HL-60/S4 treated with phorbol 12-myristate 13-acetate at 8.2 ng/mL for 4 days and 3 days (cell line): ENCODE data around the gene ZNF516.

Experiments used
- in situ Hi-C: fragments of 300-500 bp; cut with MboI; formaldehyde crosslinking; loops from 2 replicates; pipeline ENCODE4 v1.15.0; 2022; ENCODE audit warnings: low sequenced_read_pairs

The ZNF516 gene

DNA sequence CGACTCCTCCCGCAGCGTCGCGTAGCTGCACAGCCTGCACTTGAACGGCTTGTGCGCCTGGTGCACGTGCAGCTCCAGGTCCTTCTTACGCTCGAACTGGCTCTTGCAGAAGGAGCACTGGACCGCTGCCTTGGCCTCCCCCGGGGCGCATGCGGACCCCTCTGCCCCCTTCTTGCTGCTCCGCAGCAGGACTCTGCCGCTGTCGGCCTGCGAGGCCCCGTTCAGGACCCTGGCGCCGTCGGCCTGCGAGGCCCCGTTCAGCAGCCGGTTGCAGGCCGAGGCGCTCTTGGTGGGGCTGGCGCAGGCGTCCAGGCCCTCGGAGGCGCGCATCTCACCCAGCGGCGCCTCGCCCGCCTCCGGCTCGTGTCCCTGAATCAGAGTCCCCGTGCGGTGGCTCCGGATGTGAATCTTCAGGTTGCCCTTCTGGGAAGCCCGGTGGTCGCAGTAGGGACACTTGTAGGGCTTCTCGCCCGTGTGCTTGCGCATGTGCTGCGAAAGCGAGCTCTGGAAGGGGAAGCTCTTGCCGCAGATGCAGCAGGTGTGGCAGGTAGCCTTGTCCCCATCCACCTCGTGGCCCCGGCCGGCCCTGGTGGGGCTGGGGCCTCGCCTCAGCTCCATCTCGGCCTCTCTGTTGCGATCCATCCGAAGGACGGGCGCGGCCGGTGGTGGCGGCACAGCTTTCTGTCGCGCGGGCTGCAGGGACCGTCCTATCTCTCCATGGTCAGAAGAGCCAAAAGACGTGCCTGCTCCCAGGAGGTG lies 52.5 kb downstream of the ZNF516 start:
- in situ Hi-C loops, result no loop called here

DNA sequence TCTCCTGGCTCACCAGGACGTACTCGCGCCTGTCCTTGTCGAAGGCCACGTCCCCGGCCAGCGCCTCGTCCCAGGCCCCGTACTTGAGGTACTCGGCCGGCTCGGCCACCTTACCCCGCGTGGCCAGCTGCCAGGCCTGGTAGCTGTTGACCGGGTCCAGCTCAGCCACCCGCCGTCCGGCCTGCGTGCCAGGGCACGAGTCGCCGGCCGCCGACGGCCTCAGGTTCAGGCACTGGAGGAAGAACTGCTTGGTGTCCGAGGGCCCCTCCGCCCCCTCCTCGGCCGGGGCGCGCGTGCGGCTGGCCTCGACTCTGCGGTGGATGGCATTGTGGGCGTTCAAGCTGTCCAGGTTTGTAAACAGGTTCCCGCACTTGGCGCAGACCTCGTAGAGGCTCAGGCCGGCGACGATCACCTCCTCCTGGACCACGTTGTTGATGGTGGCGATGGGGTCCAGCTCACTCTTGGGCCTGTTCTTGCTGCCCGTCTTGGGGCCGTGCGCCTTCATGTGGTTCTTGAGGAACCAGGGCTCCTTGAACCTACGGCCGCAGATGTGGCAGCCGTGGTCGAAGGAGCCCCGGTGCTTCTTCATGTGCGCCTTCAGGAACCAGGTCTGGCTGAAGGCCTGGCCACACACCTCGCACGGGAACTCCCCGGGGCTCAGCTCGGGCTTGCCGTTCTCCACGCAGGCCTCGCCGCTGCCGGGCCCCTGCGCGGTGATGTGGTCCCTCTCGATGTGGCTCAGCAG lies 53.2 kb downstream of the ZNF516 start:
- in situ Hi-C loops, result no loop called here

DNA sequence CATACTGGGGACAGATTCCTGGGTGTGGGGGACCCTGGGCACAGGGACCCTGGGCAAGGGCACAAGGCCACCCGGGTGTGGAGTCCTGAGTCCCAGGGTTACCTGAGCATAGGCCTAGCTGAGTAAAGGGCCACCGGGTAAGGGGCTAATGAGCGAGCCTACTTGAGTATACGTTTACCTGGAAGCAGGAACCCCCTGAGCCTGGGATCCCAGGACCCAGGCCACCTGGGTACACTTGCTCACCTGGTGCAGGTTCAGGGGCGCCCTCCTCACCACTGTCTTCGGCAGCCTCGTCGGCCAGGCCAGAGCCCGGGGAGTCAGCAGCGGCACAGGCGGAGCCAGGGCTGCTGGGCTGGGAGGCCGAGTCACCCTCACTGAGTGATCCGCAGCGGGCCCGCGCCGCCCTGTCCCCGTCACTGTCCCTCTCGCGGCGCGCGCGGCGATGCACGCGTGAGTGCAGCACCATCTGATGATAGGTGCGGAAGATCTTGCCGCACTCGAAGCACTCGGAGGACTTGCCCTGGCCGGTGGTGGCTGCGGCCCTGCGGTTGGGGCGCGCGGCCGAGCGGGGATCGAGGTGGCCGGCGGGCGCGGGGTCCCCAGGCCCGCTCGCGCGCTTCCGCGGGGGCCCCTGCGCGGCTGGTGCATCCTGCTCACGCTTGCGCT lies 53.9 kb downstream of the ZNF516 start:
- in situ Hi-C loops, result no loop called here

DNA sequence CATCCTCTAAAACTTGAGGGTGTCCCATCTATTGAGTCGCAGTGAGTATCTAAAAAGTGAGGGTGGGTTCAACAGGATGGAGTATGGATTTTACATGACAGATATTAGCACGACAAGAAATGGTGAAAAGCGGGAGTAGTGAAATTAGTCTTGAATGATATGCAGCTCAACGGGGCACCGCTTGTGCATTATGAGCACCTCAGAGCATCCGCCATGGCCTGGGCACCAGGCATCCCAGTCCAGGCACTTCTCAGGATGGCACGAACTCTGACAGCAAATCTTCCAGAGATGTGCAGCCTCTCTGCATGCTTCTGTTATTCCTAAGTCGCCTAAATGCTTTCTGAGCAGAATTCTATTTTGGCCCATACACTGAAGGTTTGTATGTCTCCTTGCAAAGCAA lies 57.1 kb downstream of the ZNF516 start:
- in situ Hi-C loops, result no loop called here

DNA sequence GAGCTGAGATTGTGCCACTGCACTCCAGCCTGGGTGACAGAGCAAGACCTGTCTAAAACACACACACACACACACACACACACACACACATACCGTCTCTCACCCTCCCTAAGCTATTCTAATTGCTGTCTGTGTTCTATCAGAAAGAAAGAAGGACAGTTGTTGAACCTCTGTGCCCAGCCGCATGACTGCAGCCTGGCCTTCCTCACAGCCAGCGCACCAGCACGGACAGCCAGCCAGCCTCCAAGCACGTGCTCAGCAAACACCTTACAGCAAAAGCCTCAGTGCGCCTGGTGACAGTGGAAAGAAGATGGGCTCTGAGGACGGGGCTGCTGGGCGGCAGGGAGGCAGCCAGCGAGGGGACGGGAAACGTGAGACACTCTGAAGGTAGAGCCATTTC lies 58.0 kb downstream of the ZNF516 start:
- in situ Hi-C loops, result no loop called here

DNA sequence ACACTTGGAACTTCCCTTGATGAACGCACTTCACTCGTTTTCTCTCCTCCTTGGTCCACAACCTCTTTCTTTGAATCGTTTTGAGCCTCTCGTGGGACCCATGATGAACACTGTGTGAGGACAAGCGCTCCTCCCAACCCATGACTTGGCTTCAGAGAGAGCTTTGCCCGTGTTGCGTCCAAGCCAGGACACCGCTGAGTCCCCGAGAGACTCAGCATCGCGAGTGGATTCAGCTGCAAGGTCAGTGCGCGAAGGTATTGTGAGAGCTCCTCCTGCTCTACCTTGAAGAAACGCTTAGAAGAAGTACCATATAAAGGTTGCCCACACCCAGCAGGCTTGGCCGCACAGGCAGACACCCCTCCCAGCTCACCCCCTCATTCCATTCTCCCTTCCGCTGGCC lies 58.7 kb downstream of the ZNF516 start:
- in situ Hi-C loops, result no loop called here

DNA sequence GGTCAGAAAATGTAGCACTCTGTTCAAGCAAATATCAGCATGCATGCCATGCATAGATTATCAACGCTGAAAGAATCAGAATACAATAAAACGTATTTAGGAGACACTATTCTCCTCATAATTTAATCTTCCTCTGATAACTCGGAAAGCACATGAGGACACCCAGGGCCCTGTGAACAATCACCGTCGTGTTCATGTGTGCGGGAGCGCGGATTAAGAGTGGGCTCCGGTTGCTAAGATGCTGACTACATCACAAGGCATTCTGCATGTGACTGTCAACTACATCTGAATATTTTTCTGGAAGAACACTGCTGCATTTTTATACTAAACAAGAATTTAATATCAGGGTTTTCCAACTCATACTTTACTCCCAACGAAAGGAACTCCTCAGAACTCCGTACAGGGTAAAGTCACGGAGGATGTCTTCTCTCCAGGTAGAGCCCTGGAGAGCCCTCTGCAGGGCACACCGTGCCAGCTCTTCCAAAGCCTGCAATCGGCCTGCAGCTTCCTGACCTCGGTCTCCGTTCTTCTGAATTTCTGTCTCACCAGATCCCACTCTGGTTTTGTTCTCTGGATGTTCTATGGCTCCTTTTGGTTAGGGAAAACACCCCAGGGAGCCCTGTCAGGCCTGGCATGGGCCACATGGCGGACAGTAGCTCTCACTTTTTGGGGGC lies 59.6 kb downstream of the ZNF516 start:
- in situ Hi-C loops, result no loop called here

DNA sequence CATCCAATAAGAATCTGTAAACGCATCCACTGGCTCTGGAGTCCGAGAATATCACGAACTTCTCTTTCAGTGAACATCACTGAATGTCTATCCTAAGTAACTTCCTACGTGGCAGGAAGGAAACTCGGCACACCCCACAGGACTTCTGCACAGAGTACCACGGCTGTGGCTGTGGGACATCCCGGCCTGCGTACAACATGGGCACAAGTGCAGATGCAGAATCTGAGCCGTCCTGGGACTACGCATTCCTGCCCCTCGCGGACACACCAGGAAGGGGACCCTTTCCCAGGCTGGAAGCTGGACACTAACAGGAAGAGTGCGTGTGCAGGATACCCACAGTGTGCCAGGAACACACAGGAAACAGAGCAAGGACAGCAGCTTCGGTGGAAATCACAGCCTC lies 60.6 kb downstream of the ZNF516 start:
- in situ Hi-C loops, result no loop called here

DNA sequence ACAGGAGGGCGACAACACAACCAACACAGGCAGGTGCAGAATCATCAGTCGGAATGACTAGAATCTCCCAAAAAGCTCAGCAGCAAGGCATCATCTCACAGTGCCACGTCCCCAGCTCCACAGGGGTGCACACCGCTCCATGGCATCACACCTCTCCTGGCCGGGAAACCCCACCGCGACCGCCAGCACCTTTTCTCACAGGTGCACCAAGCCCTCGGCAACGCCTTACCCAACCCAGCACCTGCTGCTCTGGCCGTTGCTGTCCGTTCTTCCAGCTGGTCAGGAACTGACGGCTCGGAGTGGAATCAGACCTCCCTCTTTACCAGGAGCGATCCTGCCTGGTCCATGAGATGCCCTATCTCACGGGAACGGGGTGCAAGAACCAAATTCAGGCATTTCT lies 61.3 kb downstream of the ZNF516 start:
- in situ Hi-C loops, result no loop called here

DNA sequence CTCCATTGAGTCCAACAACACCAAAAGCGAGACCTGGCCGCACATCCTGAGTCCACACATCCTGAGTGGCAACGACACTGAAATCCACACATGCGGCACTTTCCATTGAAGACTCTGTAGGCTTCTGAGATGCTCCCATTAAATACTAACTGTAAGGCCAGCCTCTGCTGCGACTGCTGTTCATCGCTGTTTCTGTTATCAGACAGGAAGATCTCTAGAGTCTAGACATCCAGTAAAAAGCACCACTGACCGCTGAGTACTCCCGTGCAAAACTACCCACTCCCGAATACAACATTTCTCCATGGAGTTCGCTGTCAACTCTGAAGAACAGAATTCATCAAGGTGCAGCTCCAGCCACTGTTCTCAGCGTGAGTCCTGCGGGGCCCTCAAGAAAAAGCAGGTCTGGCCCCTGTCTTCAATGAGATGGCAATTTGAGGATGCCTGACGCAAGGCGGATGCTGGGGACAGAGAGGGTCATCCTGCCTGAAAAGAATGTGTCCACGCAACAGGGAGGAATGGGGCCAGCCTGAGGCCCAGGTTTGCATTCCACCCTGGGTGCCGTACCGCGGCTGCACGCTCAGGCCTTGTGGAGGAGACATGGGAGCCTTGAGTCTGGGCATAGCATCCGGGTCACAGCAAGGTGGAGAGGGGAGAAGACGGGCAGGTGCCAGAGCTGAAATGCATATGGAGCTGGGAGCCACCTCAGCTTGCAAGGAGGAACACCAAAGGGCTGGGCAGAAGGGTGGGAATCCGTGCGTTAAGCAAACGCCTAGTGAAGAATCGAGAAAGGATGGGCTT lies 61.9 kb downstream of the ZNF516 start:
- in situ Hi-C loops, result no loop called here

DNA sequence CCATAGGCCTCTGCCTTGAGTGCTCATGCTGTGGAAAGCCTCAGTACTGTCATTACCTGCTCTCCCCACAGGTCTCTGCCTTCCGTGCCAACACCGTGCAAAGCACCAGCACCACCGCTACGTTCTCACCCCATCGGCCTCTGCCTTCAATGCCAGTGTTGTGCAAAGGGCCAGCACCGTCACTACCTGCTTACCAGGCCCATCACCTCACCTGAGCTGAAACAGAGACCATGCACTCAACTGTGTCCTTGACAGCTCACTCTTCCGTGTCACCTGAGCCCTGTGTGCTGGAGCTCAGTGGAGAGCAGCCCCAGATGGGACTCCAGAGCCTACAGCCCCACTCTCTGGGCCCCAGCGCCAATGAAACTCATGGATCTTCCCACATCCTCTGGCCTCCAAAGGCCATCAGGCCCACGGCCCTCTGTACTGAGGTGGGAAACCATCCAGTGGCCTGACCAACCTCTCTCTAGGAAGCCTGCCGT lies 62.7 kb downstream of the ZNF516 start:
- in situ Hi-C loops, result no loop called here

DNA sequence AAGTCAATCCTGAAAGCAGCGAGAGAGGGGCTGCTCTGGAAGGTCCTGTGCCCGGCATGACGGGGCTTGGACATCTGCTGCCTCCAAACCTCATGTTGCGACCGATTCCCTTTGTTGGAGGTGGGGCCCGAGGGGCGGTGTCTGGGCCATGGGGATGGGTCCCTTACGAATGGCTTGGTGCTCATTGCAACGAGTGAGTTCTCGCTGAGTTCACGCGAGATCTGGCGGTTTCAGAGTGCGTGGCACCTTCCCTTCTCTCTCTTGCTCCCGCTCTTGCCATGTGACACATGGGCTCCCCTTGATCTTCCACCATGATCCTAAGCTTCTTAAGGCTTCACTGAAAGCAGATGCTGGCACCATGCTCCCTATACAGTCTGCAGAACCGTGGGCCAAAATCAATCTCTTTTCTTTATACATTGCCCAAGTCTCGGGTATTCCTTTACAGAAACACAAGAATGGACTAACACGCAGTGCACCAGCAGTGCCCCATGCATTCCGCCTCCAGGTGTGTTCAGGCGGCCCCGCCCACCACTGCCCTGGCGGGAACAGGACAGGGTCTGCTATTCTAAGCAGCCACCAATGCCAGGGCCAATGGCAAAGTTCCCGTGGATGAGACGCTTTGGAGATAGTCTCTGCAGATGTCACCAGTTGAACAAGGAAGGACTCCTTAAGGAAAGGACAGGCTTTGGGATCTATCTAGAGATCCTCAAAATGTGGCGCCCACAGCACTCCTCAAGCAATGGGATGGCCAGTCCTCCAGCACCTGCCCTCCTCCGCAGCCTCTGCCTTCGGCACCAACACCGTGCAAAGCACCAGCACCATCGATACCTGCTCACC lies 63.4 kb downstream of the ZNF516 start:
- in situ Hi-C loops, result no loop called here

DNA sequence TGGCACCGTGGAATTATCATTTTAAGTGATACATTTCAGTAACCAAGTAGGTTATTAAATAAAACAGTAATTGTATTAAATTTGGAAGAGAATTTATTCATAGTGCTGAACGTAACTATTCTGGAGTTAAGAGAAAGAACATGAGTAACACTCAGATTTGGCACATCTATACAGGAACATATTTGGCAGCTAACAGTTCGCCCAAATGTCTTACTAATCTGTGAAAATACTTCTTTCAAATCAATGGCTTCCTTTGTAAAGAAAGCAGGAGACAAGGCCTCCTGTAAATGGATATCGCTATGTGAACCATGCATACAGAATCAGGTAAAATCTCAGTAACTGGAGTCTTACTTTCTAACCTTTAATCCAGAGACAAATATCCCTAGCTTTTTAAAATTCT lies 64.4 kb downstream of the ZNF516 start:
- in situ Hi-C loops, result no loop called here

DNA sequence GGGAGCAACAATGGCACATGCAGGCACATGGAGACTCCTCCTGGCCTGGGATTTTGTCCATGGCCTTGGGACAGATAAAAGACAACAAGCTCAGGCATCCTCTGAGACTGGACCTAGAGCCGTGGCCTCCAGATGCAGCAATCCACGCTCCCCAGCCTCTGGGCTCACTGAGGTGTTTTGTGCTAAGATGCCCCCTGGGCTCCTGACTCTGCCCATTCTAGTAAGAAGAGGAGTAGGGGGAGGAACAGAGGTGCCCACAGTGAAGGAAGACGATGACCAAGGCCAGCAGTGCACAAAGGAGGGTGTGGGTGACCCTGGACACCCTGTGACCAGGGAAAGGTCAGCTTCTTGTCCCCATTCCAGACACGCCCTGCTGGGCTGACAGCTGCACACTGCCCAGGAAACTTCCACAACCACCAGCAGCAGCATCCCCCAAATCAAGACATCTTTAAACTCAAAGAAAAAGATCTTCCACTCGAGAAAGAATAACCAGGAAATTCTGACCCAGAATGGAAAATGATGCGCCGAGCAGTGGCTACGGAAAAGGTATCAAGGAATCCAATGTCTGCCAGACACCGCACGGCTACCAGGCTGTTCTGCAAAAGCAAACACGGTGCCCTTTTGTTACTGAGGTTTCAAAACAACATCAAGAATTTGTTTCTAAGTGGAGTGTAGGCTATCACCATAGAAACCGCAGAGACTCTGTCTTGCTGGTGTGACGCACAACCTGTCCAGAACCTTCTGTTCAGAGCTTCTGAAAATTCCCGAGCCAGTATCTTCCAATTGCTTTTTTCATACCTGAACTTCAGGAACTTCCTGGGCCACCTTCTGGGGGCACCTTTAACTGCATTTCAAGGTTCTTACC lies 65.5 kb downstream of the ZNF516 start:
- in situ Hi-C loops, result no loop called here

DNA sequence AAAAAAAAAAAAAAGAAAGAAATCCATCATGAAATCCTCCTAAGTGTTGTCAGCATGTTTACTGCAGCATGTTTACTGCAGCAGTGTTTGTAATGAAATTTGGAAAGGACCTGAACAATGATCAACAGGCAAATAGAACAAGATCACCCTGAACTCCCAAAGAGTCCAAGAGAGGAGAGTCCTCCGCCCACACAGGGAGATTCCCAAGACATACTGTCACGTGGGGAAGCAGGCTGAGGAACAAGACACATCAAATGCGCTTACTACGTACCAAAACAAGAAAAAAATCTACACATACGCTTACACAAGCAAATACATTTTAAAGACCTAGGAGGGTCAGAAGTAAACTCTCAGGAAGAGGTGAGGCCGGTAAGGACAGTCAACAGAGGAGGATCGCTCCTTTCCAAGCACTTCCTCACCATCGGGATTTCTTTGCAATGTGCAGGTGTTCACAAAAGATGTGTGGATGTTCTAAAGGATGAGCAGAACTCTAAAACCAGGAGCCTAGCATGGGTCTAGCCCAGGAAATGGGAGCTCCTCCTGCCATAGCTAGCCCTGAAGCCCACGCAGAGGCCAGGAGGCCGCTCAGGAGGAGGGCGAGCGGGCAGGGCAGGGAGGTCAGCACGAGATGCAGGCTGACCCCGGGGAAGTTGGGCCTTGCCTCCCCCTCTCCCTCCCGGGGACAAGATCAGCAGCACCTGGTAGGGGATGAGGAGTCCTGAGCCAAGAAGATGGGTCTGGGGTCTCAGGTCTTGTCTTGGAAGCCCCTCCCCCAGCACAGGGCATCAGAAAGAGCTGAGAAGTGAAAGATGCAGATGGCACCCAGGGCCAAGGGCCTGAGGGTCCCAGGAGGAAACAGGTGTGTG lies 66.4 kb downstream of the ZNF516 start:
- in situ Hi-C loops, result no loop called here

DNA sequence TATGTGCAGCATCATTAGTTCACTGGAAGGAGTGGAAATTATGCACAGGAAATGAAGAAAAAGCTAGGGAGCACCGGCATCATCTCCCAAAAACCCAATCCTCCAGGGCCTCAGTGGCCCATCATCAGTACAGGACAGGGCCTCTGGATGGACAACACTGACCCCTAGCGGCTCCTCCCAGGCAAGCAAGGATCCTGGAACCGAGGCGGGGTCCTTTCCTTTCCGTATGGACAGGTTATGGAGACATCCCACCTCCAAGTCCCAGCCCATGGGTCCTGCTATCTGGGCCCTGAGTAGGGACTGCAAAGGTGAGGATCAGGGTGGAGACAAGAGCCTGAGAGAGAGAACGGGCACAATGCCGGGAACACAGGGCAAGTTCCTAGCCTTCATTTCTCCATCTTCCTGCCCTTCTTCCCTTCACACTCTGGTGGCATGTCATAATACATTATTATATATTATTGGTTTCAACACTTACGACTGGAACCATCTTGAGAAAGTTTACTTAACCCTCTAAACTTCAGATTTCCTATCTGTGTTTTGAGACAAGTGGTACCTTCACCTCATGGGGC lies 68.2 kb downstream of the ZNF516 start:
- in situ Hi-C loops, result no loop called here
